A549 treated with dexamethasone at 1 μM for 4 hours (cell line): ENCODE results near the gene GABRB1. TPM values are rescaled to one million over a fixed set of nuclear protein-coding genes. Genes with fewer than 3 reads are reported as not detected.

Source experiments
- total RNA-seq: library from RNA; stranded (reverse); fragments of 200-300 nt; extraction: Qiagen RNA extraction; gene quantifications from 5 replicates; pipeline ENCODE4 v1.2.3, GENCODE V29; 2022

Gene GABRB1
- not detected in 5 replicates for total RNA-seq

DNA sequence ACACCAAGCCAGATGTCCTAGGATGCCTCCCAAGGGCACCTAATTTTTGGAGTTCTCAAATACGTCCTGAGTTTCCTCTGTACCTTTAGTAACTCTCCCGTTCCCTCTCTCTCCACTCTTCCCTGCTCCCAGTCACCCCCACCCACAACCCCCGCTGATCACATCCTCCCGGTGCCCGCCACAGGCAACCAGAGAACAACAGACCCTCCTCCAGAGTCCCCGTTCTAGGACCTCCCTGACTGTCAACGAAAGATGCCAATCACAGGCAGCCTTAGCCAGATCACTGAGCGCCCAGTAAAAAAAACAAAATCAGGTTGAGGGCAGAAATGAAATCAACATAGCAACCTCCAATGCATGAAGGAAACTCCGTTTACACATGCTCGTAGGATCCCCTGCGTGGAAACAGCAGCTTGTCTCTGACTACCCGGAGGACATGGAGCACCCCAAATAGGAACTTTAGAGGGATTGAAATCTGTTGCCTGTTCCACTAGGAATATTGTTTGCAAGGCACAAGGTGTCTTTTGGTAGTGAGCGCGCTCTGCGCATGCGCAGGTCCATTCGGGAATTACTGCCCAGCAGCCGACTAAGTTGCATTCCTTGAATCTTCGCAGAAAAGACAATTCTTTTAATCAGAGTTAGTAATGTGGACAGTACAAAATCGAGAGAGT lies at the start of gene GABRB1:
TSS of gene GABRB1 (plus strand) at position 557 of the 668 bp plus-strand sequence.

DNA sequence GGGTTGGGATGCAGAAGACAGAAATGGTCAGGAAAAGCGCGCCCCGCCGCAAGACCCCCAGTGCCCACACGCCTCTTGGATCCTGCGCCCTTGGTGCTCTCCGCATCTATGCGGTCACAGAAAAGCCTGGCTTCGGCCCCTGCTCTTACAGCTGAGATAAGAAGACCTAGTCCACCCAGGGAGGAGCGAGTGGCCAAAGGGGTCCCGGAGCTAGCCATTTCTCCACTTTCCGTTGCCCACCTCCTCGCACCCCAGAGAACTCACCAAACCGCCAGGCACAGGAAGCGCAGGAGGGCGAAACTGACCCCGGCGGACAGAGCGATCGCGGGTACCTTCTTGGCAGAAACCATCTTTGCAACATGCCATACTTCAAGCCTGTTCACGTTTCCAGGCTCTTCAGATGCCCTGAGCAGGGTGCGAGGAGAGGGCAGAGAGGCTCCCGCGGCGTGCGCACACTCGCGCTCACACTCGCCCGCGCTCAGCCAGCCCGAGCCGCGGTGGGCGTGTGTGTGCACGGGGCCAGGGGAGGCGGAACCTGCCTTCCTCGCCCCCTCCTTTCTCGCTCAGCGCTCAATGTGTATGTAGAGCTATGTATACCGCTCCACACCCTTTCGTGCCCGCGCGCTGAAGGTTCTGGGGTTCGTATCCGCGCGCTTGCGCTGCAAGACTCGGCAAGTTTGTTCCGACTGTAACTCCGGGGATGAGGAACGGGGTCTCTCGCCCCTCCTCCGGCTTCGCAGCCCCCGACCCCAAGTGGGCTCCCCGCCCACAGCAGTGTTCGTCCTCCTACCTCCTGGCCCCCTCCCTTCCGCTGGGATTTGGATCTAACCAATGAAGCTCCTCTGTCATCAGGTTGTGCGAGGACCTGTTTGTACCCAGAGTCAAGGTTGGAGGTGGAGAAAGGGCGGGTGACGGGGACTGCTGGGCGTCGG lies 38.0 kb upstream of the GABRB1 start, which contains the start of gene GABRA4:
TSS of gene GABRA4 (minus strand) at position 507 of the 932 bp plus-strand sequence. CDS start at position 350, 157 bp downstream.

DNA sequence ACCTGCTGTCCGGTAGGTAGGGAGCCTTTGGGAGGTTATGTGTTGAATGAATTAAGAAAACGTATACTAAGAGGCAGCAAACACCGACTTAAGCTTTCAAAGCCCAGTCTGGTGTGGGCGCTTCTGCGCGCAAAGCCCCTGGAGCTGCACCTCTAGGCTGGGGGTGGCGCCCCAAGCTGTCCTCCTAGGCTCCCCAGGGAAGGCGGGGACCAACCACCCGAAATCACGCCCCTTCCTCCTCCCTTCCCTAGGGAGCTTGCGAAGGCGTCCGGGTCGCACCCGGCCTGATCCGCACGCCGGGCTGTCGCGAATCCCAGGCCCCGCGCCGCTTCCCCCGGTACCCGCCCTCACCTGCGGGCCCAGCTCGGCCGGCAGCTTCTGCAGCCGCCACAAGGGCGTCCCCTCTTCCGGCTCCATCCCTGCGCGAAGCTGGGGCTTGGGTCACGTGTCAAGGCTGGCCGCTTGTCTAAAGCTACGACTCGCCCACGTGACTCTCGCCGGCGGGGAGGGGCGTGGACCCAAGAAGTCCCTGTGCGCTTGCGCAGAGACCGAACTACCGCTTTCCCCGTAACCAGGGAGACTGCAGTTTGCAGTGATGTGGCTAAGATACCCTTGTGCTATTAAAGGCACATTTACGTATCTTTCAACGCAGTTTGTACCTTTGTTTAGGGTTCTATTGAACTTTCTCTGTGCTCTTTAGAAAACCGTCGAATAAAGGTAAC lies 432.0 kb downstream of the GABRB1 start, which contains the start of gene COMMD8:
TSS of gene COMMD8 (minus strand) at position 468 of the 722 bp plus-strand sequence. CDS start at position 417, 51 bp downstream.

Other genes starting within 250 kb of the GABRB1 start
- gene COX7B2, start 122.3 kb upstream of the GABRB1 start, total RNA-seq, result not detected in 5 replicates
- not detected in 5 replicates for gene GABRA4, start 38.0 kb upstream of the GABRB1 start, total RNA-seq